Endothelial cell of umbilical vein (primary cell): ENCODE results near the gene ZNF425. TPM values are rescaled to one million over a fixed set of nuclear protein-coding genes. Genes with fewer than 3 reads are reported as not detected.

ENCODE experiments used
- BruUV-seq: library from RNA; stranded (reverse); fragments of 400-500 nt; replicated peaks from 2 replicates; lab custom pipeline; 2021; lab: Mats Ljungman, UMichigan
- CTCF ChIA-PET: fragments of 300-600, 350-600 bp; sonication (Branson Sonifier 250); formaldehyde crosslinking; loops from one replicate; lab custom pipeline; 2021; ENCODE audit warnings: antibody characterized with exemption, inconsistent platforms; lab: Charles Lee
- POLR2A ChIA-PET: fragments of 300-600, 350-600 bp; sonication (Branson Sonifier 250); formaldehyde crosslinking; loops from one replicate; lab custom pipeline; 2021; ENCODE audit warnings: antibody characterized with exemption, inconsistent platforms; lab: Charles Lee
- DNase-seq: peaks from one replicate; pipeline ENCODE4 v3.0.0-alpha.2; 2011; ENCODE audit warnings: low read depth, low spot score
- FAIRE-seq: peaks from 2 replicates; lab custom pipeline; 2011; peaks lifted over from hg19 to GRCh38; lab: Jason Lieb, UNC
- H2AFZ ChIP-seq: 2 replicates; pipeline ENCODE4 v1.6.0; 2012; ENCODE audit warnings: low read depth, low read length, control low read depth, inconsistent platforms
- H3K27ac ChIP-seq: 2 replicates; pipeline ENCODE4 v1.5.1; 2011; ENCODE audit warnings: low read depth, mild to moderate bottlenecking, control low read depth, low read length, moderate library complexity; ENCODE audit not compliant: insufficient read depth
- H3K27me3 ChIP-seq, 2 experiments: 2 replicates each; pipeline versions ENCODE4 v1.6.0 to v1.6.1; 2011; ENCODE audit warnings: low read length in 2 of 2, mixed read lengths in 1 of 2; ENCODE audit not compliant: control insufficient read depth in 2 of 2, insufficient read depth in 2 of 2
- H3K36me3 ChIP-seq, 2 experiments: 2 replicates in 1 of 2; 3 replicates in 1 of 2; pipeline ENCODE4 v1.5.1; 2011; ENCODE audit warnings: low read length in 2 of 2, mild to moderate bottlenecking in 1 of 2, moderate library complexity in 1 of 2; ENCODE audit not compliant: control insufficient read depth in 2 of 2, insufficient read depth in 2 of 2; ENCODE audit errors: extremely low read depth in 1 of 2
- H3K4me1 ChIP-seq: 3 replicates; pipeline ENCODE4 v1.5.1; 2011; ENCODE audit warnings: mild to moderate bottlenecking, low read length; ENCODE audit not compliant: control insufficient read depth, insufficient read depth; ENCODE audit errors: extremely low read depth
- H3K4me2 ChIP-seq: 2 replicates; pipeline ENCODE4 v1.6.1; 2011; ENCODE audit warnings: low read length, control low read depth, mixed read lengths; ENCODE audit not compliant: insufficient read depth
- H3K4me3 ChIP-seq, 3 experiments: fragments of 200-600 bp in 1 of 3; sonication (generic), shearing (Covaris generic) in 1 of 3; replicated peaks in 1 of 3; 2 replicates each; pipeline ENCODE4 v1.5.1; 2011 to 2016; ENCODE audit warnings: control low read depth in 3 of 3, low read length in 3 of 3, mild to moderate bottlenecking in 2 of 3, inconsistent platforms in 1 of 3, low read depth in 1 of 3, moderate library complexity in 1 of 3; ENCODE audit not compliant: insufficient read depth in 1 of 3
- H3K79me2 ChIP-seq: 2 replicates; pipeline ENCODE4 v1.6.0; 2012; ENCODE audit warnings: low read length, inconsistent platforms; ENCODE audit not compliant: control insufficient read depth, insufficient read depth
- H3K9ac ChIP-seq: replicated peaks from 2 replicates; pipeline ENCODE3; 2011; ENCODE audit warnings: low read length, control low read depth; ENCODE audit not compliant: insufficient read depth; ENCODE audit errors: extremely low read depth
- H3K9me1 ChIP-seq: replicated peaks from 3 replicates; pipeline ENCODE4 v1.6.0; 2011; ENCODE audit warnings: mild to moderate bottlenecking, low read length; ENCODE audit not compliant: control insufficient read depth, insufficient read depth; ENCODE audit errors: extremely low read depth
- H3K9me3 ChIP-seq: replicated peaks from 2 replicates; pipeline ENCODE4 v1.5.1; 2012; ENCODE audit warnings: low read length, inconsistent platforms; ENCODE audit not compliant: control insufficient read depth, insufficient read depth
- H4K20me1 ChIP-seq: replicated peaks from 2 replicates; pipeline ENCODE3; 2011; ENCODE audit warnings: mild to moderate bottlenecking, low read length; ENCODE audit not compliant: control insufficient read depth, insufficient read depth; ENCODE audit errors: extremely low read depth
- EZH2 ChIP-seq: IDR thresholded peaks from 2 replicates; pipeline ENCODE4 v1.6.1; 2012; ENCODE audit warnings: borderline replicate concordance, low read depth, mild to moderate bottlenecking, moderate library complexity, low read length, inconsistent platforms; ENCODE audit not compliant: severe bottlenecking
- FOS ChIP-seq: IDR thresholded peaks from 2 replicates; pipeline ENCODE4 v1.6.1; 2011; ENCODE audit warnings: mild to moderate bottlenecking, low read length, moderate library complexity, borderline replicate concordance; ENCODE audit not compliant: insufficient read depth
- GATA2 ChIP-seq: IDR thresholded peaks from 2 replicates; pipeline ENCODE4 v1.7.0; 2011; ENCODE audit warnings: low read depth, mild to moderate bottlenecking, moderate library complexity, mixed read lengths, low read length; ENCODE audit not compliant: insufficient read length, insufficient read depth
- JUN ChIP-seq: IDR thresholded peaks from 2 replicates; pipeline ENCODE4 v1.6.1; 2011; ENCODE audit warnings: borderline replicate concordance, low read depth; ENCODE audit not compliant: insufficient read length, insufficient read depth
- POLR2A ChIP-seq: IDR thresholded peaks from 2 replicates; pipeline ENCODE4 v1.6.1; 2012; ENCODE audit warnings: low read depth, mild to moderate bottlenecking, control low read depth, low read length
- dilution Hi-C: fragments of 300-500 bp; cut with MboI; formaldehyde crosslinking; loops from one replicate; pipeline ENCODE4 v1.15.0; 2019; ENCODE audit warnings: low sequenced_read_pairs; ENCODE audit not compliant: extremely low pct_ligation_motif_present
- intact Hi-C: fragments of 100-400 bp; cut with micrococcal nuclease; formaldehyde crosslinking; loops from one replicate; pipeline ENCODE4 v1.10.0; 2022
- polyA plus RNA-seq, 4 experiments: library from polyadenylated mRNA; depleted of rRNA in 3 of 4; stranded (reverse) in 3 of 4; unstranded in 1 of 4; fragments of >200 nt; gene quantifications; 2 replicates each; pipeline versions ENCODE4 v1.2.1 to v1.2.3, GENCODE V29; 2011 to 2012; ENCODE audit warnings: missing spikeins in 1 of 4
- total RNA-seq: library from RNA; stranded (reverse); gene quantifications from 2 replicates; pipeline ENCODE4 v1.2.3, GENCODE V29; 2021

ZNF425 gene
- total and polyA plus RNA-seq, 2 donors (not counting 3 experiments of a cell fraction or from before 2014, with no cell fraction given): 0.68 to 0.93 TPM

- dilution Hi-C loops: no loop called here
- H3K79me2 ChIP-seq: no peaks in the 10 kb centered on the region
- no peak for TF ChIP-seq GATA2
- no peak for TF ChIP-seq FOS
- no peak for TF ChIP-seq EZH2
- no peak for TF ChIP-seq POLR2A
- TF ChIP-seq JUN: no peak
- intact Hi-C loops: loop anchor here (1.0 kb wide), 1 partner anchor 15 kb away; no protein-coding TSS in a partner anchor
- no peaks in the 10 kb centered on the region for H3K9me1 ChIP-seq
- H4K20me1 ChIP-seq: no peaks in the 10 kb centered on the region
- H2AFZ ChIP-seq: no peak overlapping the region
- no peak overlapping the region for H3K4me3 ChIP-seq
- no peak overlapping the region for H3K27ac ChIP-seq
- no TSS peak for BruUV-seq
- H3K4me2 ChIP-seq: no peak overlapping the region
- POLR2A ChIA-PET: no interaction called here
- H3K36me3 ChIP-seq: no peaks in the 10 kb centered on the region
- H3K27me3 ChIP-seq: no peaks in the 10 kb centered on the region
- CTCF ChIA-PET: no interaction called here
- H3K9ac ChIP-seq: no peak overlapping the region
- FAIRE-seq (no peak), DNase-seq (no peak)
- H3K4me1 ChIP-seq: no peaks in the 10 kb centered on the region
- no peaks in the 10 kb centered on the region for H3K9me3 ChIP-seq
Measured at GRCh38 chr7:149141893-149142292, 15.8 kb upstream of the ZNF425 start.

GRCh38 chr7:149140831-149141230 lies 14.7 kb upstream of the ZNF425 start:
- H3K9ac ChIP-seq: no peak overlapping the region
- no peaks in the 10 kb centered on the region for H3K79me2 ChIP-seq
- CTCF ChIA-PET: no interaction called here
- intact Hi-C loops (no loop called here), dilution Hi-C loops (no loop called here)
- no peaks in the 10 kb centered on the region for H3K9me3 ChIP-seq
- DNase-seq (no peak), FAIRE-seq (no peak)
- H3K4me1 ChIP-seq: no peaks in the 10 kb centered on the region
- POLR2A ChIA-PET: no interaction called here
- H4K20me1 ChIP-seq: no peaks in the 10 kb centered on the region
- no peak overlapping the region for H3K4me2 ChIP-seq
- H3K27ac ChIP-seq: no peak overlapping the region
- no peak for TF ChIP-seq FOS
- no peaks in the 10 kb centered on the region for H3K36me3 ChIP-seq
- H2AFZ ChIP-seq: no peak overlapping the region
- H3K9me1 ChIP-seq: no peaks in the 10 kb centered on the region
- no peak overlapping the region for H3K4me3 ChIP-seq
- no peaks in the 10 kb centered on the region for H3K27me3 ChIP-seq
- BruUV-seq: no TSS peak
